Uterus (tissue), 4 donors: ENCODE data around the gene UFSP2. TPM values are rescaled to one million over a fixed set of nuclear protein-coding genes. Genes with fewer than 3 reads are reported as not detected.

Experiments used
- DNase-seq, 2 donors: peaks; one replicate each; pipeline ENCODE4 v3.0.0-alpha.2; 2019 to 2020
- H3K27ac ChIP-seq, 2 donors: fragments of 200-600 bp; sonication (generic); 1 replicate in 1 of 2; 2 replicates in 1 of 2; pipeline ENCODE4 v1.5.1; 2016 to 2018
- H3K27me3 ChIP-seq, 2 donors: fragments of 200-600 bp; sonication (generic); one replicate each; pipeline ENCODE4 v1.5.1; 2018 to 2019; ENCODE audit warnings: control low read depth in 1 of 2
- H3K36me3 ChIP-seq, 2 donors: fragments of 200-600 bp; sonication (generic); one replicate each; pipeline ENCODE4 v1.5.1; 2019; ENCODE audit warnings: control low read depth in 1 of 2
- H3K4me1 ChIP-seq, 2 donors: fragments of 200-600 bp; sonication (generic); one replicate each; pipeline ENCODE4 v1.5.1; 2018 to 2019; ENCODE audit warnings: control low read depth in 1 of 2
- H3K4me3 ChIP-seq, 2 donors: fragments of 200-600 bp; sonication (generic); 1 replicate in 1 of 2; 2 replicates in 1 of 2; pipeline ENCODE4 v1.5.1; 2018 to 2019; ENCODE audit warnings: mild to moderate bottlenecking in 1 of 2
- H3K9me3 ChIP-seq, 2 donors: fragments of 200-600 bp; sonication (generic); one replicate each; pipeline ENCODE4 v1.5.1; 2019; ENCODE audit warnings: control low read depth in 1 of 2
- POLR2A ChIP-seq, 2 donors: fragments of 450-650 bp; IDR thresholded peaks; one replicate each; pipeline ENCODE4 v1.6.1; 2016; ENCODE audit warnings: antibody characterized with exemption in 2 of 2, mild to moderate bottlenecking in 1 of 2, moderate library complexity in 1 of 2
- intact Hi-C: fragments of 100-400 bp; cut with DNase I; formaldehyde crosslinking; loops from one replicate; pipeline ENCODE4 v1.15.1; 2023; ENCODE audit warnings: low total_unique reads
- total RNA-seq, 4 donors: library from RNA; depleted of rRNA in 3 of 4; stranded (reverse); fragments of >200 nt in 3 of 4; gene quantifications; one replicate each; pipeline versions ENCODE4 v1.1.0 to v1.2.4, GENCODE V29; 2014 to 2023
- TF ChIP-seq, protein P1 (sequence below), 4 experiments: fragments of 200-600 bp in 2 of 4; fragments of 450-650 bp in 2 of 4; sonication (generic) in 2 of 4; IDR thresholded peaks; one replicate each; pipeline ENCODE4 v1.5.1; 2016 to 2019; ENCODE audit warnings: antibody characterized with exemption in 4 of 4, mild to moderate bottlenecking in 2 of 4, moderate library complexity in 1 of 4
- donor health status: DM: yes; HTN: yes; CAD: no.

The UFSP2 gene
- total RNA-seq, 4 donors from 2014 or later = 18.2 to 170 (median 55.8) TPM

DNA sequence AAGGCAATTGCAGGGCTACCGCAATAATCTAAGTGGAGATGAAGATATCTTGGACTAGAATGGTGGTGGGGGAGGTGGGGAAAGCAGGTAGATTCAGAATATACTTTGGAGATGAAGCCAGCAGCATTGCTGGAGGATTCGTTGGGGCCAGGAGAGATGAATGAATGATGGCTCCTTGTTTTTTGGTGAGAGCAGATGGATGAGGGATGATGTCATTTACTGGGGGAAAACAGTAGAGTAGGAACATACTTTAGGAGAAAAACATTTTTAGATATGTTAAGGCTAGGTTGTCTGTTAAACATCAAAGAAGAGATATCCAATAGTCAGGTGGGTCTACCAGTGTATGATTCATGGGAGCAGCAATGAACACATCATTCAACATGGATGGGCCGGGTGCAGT lies 39.9 kb upstream of the UFSP2 start:
- no peak overlapping the region for H3K27ac ChIP-seq
- no peak for DNase-seq
- H3K4me1 ChIP-seq = no peaks in the 10 kb centered on the region
- TF ChIP-seq, protein P1, sequence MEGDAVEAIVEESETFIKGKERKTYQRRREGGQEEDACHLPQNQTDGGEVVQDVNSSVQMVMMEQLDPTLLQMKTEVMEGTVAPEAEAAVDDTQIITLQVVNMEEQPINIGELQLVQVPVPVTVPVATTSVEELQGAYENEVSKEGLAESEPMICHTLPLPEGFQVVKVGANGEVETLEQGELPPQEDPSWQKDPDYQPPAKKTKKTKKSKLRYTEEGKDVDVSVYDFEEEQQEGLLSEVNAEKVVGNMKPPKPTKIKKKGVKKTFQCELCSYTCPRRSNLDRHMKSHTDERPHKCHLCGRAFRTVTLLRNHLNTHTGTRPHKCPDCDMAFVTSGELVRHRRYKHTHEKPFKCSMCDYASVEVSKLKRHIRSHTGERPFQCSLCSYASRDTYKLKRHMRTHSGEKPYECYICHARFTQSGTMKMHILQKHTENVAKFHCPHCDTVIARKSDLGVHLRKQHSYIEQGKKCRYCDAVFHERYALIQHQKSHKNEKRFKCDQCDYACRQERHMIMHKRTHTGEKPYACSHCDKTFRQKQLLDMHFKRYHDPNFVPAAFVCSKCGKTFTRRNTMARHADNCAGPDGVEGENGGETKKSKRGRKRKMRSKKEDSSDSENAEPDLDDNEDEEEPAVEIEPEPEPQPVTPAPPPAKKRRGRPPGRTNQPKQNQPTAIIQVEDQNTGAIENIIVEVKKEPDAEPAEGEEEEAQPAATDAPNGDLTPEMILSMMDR (IDR thresholded peaks at IDR 0.05) = no peak
- no peak for TF ChIP-seq POLR2A (IDR thresholded peaks at IDR 0.05)
- H3K36me3 ChIP-seq = no peaks in the 10 kb centered on the region
- H3K4me3 ChIP-seq = no peak overlapping the region
- H3K27me3 ChIP-seq = no peaks in the 10 kb centered on the region
- intact Hi-C loops = no loop called here
- no peaks in the 10 kb centered on the region for H3K9me3 ChIP-seq

DNA sequence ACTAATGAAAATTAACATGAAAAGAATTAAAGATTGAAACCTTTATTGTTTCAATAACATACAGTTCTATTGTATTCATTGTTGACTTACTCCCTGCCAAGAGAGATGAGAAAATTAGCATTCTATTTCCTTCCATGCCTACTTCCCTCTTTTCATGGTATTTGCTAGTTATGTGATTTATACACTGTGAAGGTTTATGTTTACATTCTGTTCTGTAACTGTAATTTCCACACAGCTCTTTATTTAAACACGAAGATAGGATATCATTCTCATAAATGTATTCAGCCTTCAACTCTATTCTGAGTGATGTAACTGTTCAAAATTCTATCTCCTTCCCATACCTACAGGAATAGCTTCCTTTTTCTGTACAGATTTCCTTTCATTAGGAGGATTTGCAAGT lies 39.1 kb upstream of the UFSP2 start:
- Histone ChIP-seq H3K9me3 (no peaks in the 10 kb centered on the region), H3K36me3 (no peaks in the 10 kb centered on the region), H3K4me1 (no peaks in the 10 kb centered on the region), H3K27me3 (no peaks in the 10 kb centered on the region), H3K4me3 (no peak overlapping the region), H3K27ac (no peak overlapping the region)
- DNase-seq = no peak
- intact Hi-C loops = no loop called here
- no peak for TF ChIP-seq POLR2A (IDR thresholded peaks at IDR 0.05)
- TF ChIP-seq, protein P1 (IDR thresholded peaks at IDR 0.05) = no peak

DNA sequence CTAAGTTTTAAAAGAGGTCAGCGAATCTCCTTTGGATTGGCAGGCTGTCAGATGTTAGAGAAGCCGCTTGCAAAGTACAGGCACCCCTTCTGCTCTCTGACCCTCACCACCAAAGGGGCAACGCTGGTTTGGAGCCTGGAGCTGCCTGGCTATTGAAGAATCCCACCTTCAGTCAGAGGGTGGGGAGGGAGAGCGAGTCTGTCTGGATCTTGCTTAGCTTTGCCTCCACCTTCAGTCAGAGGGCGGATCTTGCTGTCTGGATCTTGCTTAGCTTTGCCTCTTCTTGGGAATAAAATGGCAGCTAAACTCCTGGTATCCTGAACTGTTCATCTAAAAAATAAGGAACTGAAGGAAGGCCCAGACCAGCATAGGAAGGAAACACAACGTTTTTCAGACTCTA lies 38.4 kb upstream of the UFSP2 start:
- H3K27me3 ChIP-seq = no peaks in the 10 kb centered on the region
- H3K4me3 ChIP-seq = no peak overlapping the region
- no peaks in the 10 kb centered on the region for H3K36me3 ChIP-seq
- DNase-seq = no peak
- H3K4me1 ChIP-seq = no peaks in the 10 kb centered on the region
- TF ChIP-seq POLR2A (IDR thresholded peaks at IDR 0.05) = no peak
- TF ChIP-seq, protein P1 (IDR thresholded peaks at IDR 0.05) = no peak
- no peaks in the 10 kb centered on the region for H3K9me3 ChIP-seq
- no peak overlapping the region for H3K27ac ChIP-seq
- intact Hi-C loops = no loop called here

DNA sequence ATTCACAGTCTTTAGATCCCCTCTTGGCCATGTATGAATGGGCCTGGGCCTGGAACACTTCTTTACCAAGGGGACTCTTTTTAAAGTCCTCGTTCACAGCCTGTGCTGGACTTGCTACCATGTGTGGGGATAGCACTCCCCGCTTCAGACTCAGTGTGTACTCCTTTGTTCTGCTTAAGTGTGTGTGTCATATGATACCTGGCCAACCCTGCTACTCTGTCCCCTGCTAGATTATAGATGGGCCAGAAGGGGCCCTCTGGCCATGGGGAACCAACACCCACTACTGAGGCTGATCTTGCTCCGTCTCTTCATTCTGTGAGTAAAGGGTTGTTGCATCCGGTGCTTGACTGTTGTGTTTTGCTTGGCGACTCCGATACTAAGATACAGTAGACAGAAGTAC lies 37.8 kb upstream of the UFSP2 start:
- intact Hi-C loops = no loop called here
- TF ChIP-seq, protein P1 (IDR thresholded peaks at IDR 0.05) = no peak
- TF ChIP-seq POLR2A (IDR thresholded peaks at IDR 0.05) = no peak
- Histone ChIP-seq H3K27me3 (no peaks in the 10 kb centered on the region), H3K36me3 (no peaks in the 10 kb centered on the region), H3K27ac (no peak overlapping the region), H3K9me3 (no peaks in the 10 kb centered on the region), H3K4me1 (no peaks in the 10 kb centered on the region), H3K4me3 (no peak overlapping the region)
- no peak for DNase-seq

DNA sequence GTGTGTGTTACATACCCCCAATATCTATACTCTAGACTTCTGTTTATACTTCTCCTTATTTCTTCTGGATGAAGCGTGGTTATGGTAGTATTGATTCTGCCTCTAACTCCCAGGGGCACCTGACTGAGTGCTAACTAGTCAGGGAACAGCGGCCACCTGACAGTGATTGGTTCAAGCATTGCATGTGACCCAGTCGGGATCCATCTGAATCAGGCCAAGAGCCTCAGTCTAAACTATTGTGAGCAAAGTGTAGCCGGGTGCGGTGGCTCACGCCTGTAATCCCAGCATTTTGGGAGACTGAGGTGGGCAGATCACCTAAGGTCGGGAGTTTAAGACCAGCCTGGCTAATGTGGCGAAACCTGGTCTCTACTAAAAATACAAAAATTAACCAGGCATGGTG lies 35.8 kb upstream of the UFSP2 start:
- no peak overlapping the region for H3K4me3 ChIP-seq
- no peak overlapping the region for H3K27ac ChIP-seq
- H3K27me3 ChIP-seq = no peaks in the 10 kb centered on the region
- H3K9me3 ChIP-seq = no peaks in the 10 kb centered on the region
- no peaks in the 10 kb centered on the region for H3K4me1 ChIP-seq
- intact Hi-C loops = no loop called here
- H3K36me3 ChIP-seq = no peaks in the 10 kb centered on the region
- no peak for TF ChIP-seq POLR2A (IDR thresholded peaks at IDR 0.05)
- TF ChIP-seq, protein P1 (IDR thresholded peaks at IDR 0.05) = no peak
- no peak for DNase-seq
